Calu3 (cell line): Measurements from ENCODE around the gene LENG1. TPM values are rescaled to one million over a fixed set of nuclear protein-coding genes. Genes with fewer than 3 reads are reported as not detected.

Experiments
- BruUV-seq: library from RNA; stranded (reverse); fragments of 400-500 nt; replicated peaks from 2 replicates; lab custom pipeline; 2021; lab: Mats Ljungman, UMichigan
- CTCF ChIA-PET: fragments of 300-600 bp; sonication (Branson Sonifier 250); formaldehyde crosslinking; loops from one replicate; lab custom pipeline; 2022; ENCODE audit warnings: antibody characterized with exemption; lab: Charles Lee
- DNase-seq: peaks from one replicate; pipeline ENCODE4 v3.0.0; 2022
- H3K27ac Mint-ChIP-seq: one replicate; pipeline ENCODE4 v1.8.0; 2022; ENCODE audit warnings: mixed read lengths; ENCODE audit not compliant: unreplicated experiment
- H3K27me3 Mint-ChIP-seq: one replicate; pipeline ENCODE4 v1.8.0; 2022; ENCODE audit warnings: mixed read lengths; ENCODE audit not compliant: unreplicated experiment
- H3K36me3 Mint-ChIP-seq: one replicate; pipeline ENCODE4 v1.8.0; 2022; ENCODE audit warnings: mild to moderate bottlenecking, moderate library complexity, mixed read lengths; ENCODE audit not compliant: insufficient read depth, unreplicated experiment
- H3K4me1 Mint-ChIP-seq: one replicate; pipeline ENCODE4 v1.8.0; 2022; ENCODE audit warnings: mild to moderate bottlenecking, low read depth, mixed read lengths; ENCODE audit not compliant: unreplicated experiment
- H3K4me3 Mint-ChIP-seq: one replicate; pipeline ENCODE4 v1.8.0; 2022; ENCODE audit warnings: mild to moderate bottlenecking, low read depth, moderate library complexity, mixed read lengths; ENCODE audit not compliant: unreplicated experiment
- H3K9me3 Mint-ChIP-seq: one replicate; pipeline ENCODE4 v1.8.0; 2022; ENCODE audit warnings: low read depth, mixed read lengths; ENCODE audit not compliant: unreplicated experiment
- intact Hi-C: fragments of 100-400 bp; cut with micrococcal nuclease; formaldehyde crosslinking; loops from one replicate; pipeline ENCODE4 v1.10.0; 2022; ENCODE audit not compliant: unreplicated experiment
- total RNA-seq: library from RNA; stranded (reverse); gene quantifications from 2 replicates; pipeline ENCODE4 v1.2.3, GENCODE V29; 2022
- TF ChIP-seq, protein P1 (sequence below): fragments of 200-600 bp; IDR thresholded peaks from one replicate; pipeline ENCODE4 v1.8.0; 2022; ENCODE audit warnings: antibody characterized with exemption; ENCODE audit not compliant: unreplicated experiment

Gene LENG1
- total RNA-seq, 1 experiment from 2014 or later, result 10.7 TPM

DNA sequence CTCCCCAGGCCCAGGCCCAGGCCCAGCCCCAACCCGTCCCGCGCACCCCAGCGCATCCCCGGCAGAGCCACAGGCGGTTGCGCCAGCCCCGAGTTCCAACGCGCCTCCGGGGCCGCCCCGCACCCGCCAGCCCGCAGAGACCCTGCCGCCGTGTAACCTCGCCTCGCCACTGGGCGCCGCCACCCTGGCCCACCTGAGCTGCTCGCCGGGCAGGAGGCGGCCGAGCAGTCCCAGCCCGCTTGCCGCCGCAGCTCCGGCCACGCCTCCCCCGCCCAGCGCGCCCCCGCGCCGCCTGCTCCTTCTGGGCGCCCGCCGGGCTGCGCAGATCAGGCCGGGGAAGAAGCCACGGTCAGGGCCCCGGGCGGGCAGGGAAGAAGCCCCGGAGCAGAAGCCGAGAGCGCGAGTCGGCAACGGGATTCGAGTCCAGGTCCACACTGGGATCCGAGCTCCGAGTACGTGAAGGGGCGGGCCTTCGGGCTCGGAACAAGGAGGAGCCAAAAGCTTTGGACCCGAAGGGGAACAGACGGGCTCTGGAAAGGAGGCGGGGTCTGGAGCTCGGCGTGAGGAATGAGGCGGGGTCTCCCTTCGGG, 29.7 kb upstream of the LENG1 start, which contains the start of gene MBOAT7:
Gene MBOAT7, minus strand, starts transcription at position 436 of the 590 bp plus-strand sequence. CDS start 1,072 bp downstream, outside the sequence.
- no peaks in the 10 kb centered on the region for H3K9me3 Mint-ChIP-seq
- H3K4me1 Mint-ChIP-seq, result peaks cover 27% of the 10 kb centered on the region
- H3K36me3 Mint-ChIP-seq, result peaks cover 91% of the 10 kb centered on the region
- peak; percentile 90 for DNase-seq
- no TSS peak for BruUV-seq
- TF ChIP-seq, protein P1, sequence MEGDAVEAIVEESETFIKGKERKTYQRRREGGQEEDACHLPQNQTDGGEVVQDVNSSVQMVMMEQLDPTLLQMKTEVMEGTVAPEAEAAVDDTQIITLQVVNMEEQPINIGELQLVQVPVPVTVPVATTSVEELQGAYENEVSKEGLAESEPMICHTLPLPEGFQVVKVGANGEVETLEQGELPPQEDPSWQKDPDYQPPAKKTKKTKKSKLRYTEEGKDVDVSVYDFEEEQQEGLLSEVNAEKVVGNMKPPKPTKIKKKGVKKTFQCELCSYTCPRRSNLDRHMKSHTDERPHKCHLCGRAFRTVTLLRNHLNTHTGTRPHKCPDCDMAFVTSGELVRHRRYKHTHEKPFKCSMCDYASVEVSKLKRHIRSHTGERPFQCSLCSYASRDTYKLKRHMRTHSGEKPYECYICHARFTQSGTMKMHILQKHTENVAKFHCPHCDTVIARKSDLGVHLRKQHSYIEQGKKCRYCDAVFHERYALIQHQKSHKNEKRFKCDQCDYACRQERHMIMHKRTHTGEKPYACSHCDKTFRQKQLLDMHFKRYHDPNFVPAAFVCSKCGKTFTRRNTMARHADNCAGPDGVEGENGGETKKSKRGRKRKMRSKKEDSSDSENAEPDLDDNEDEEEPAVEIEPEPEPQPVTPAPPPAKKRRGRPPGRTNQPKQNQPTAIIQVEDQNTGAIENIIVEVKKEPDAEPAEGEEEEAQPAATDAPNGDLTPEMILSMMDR, result peak; percentile 29
- CTCF ChIA-PET, result interaction anchor here (0.5 to 3.7 kb wide), 19 partner anchors 11 to 1435 kb away, joined by 3 to 35 read pairs (median 6); partner anchors contain the start of genes CNOT3, LENG1, MYADM and RPS9
- intact Hi-C loops, result no loop called here
- peak within 1 kb of the TSS; percentile 93 for H3K27ac Mint-ChIP-seq
- peak within 1 kb of the TSS; percentile 82 for H3K4me3 Mint-ChIP-seq
- no peaks in the 10 kb centered on the region for H3K27me3 Mint-ChIP-seq

DNA sequence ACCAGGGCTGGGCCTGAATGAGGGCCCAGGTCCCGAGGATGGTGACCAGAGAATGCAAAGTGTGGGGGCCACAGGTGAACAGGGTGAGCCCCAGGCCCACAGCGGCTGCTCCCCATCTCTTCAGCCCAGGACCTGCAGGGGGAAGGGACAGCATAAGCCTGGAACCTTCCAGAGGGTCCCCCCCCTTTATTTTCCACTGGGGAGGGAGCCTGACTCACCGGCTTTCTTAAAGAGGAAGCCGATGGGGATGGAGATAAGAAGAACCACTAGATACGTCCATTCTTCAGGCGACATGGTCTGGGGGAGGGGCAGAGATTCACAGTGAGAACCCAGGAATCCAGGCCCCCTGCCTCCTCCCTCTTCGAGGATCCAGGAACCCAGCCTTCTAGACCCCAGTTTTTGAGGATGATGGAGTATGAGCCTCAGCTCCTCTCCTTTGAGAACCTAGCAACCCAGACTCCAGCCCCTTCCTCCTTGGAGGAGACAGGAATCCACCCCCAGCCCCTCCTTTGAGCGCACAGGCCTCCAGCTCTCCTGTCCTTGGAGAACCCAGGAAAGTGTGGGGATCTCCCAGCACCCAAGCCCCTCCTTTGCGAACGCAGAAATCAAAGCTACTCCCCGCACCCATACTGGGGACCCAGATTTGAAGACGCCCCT, 28.8 kb upstream of the LENG1 start:
- intact Hi-C loops, result no loop called here
- TF ChIP-seq, protein P1, result no peak
- Mint-ChIP-seq H3K4me3 (peak overlapping the region; percentile 82), H3K4me1 (peaks cover 27% of the 10 kb centered on the region), H3K27me3 (no peaks in the 10 kb centered on the region), H3K9me3 (no peaks in the 10 kb centered on the region), H3K27ac (peak overlapping the region; percentile 25), H3K36me3 (peaks cover 93% of the 10 kb centered on the region)
- peak; percentile 54 for DNase-seq
- CTCF ChIA-PET, result interaction anchor here (0.6 to 3.7 kb wide), 10 partner anchors 16 to 395 kb away, joined by 3 to 35 read pairs (median 7); partner anchors contain the start of genes CNOT3, LENG1, MYADM and TMC4
- BruUV-seq, result no TSS peak

DNA sequence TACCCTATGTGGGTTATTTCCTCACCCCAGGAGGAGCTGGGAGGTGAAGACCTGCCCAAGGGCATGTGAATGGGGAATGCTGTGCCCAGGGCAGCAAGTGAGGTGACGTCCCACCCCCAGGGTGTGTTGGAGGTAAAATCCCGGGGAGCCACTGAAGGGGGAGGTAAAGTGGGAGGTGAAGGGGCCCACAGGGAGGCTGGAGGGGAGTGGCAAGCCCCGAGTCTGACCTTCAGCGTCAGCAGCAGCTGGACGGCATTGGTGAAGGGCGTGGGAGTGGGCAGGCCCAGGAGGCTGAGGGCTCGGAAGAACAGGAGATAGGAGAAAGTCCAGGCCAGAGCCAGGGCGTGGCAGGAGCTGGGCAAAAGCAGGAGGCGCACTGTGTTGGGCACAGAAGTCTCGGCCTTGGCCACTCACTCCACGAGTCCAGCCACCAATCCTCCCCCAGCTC, 27.4 kb upstream of the LENG1 start:
- CTCF ChIA-PET, result interaction anchor here (0.6 kb wide), 1 partner anchor 676 kb away, joined by 8 read pairs; no protein-coding TSS in a partner anchor
- H3K27me3 Mint-ChIP-seq, result no peaks in the 10 kb centered on the region
- no TSS peak for BruUV-seq
- H3K36me3 Mint-ChIP-seq, result peaks cover 83% of the 10 kb centered on the region
- intact Hi-C loops, result no loop called here
- H3K4me1 Mint-ChIP-seq, result peaks cover 22% of the 10 kb centered on the region
- peak overlapping the region; percentile 15 for H3K27ac Mint-ChIP-seq
- DNase-seq, result no peak
- peak overlapping the region; percentile 82 for H3K4me3 Mint-ChIP-seq
- H3K9me3 Mint-ChIP-seq, result no peaks in the 10 kb centered on the region
- TF ChIP-seq, protein P1, result no peak

DNA sequence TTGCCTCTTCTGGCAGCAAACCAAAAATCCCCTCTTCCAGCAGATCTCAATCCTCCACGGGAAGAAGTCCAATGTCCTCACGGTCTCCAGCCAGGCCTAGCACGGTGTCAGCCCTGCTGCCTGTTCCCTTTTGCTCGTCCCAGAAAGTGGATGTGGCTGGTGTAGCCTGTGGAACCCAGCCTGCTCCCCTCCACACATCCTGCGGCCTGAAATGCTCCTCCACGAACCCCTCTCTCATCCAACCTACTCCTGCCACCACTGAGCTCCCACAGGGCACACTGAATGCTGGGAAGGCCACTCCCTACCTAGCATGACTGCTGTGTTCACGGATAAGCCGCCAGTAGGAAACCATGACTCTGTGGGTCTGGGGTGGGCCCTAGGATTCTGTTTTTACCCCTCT, 26.8 kb upstream of the LENG1 start:
- intact Hi-C loops, result no loop called here
- no peaks in the 10 kb centered on the region for H3K9me3 Mint-ChIP-seq
- BruUV-seq, result TSS peak; percentile 13
- no peaks in the 10 kb centered on the region for H3K27me3 Mint-ChIP-seq
- peak overlapping the region; percentile 82 for H3K4me3 Mint-ChIP-seq
- TF ChIP-seq, protein P1, result no peak
- no peak for DNase-seq
- H3K27ac Mint-ChIP-seq, result no peak overlapping the region
- peaks cover 80% of the 10 kb centered on the region for H3K36me3 Mint-ChIP-seq
- CTCF ChIA-PET, result no interaction called here
- H3K4me1 Mint-ChIP-seq, result peaks cover 16% of the 10 kb centered on the region
